Right lobe of liver (tissue), 4 donors: ENCODE data around the gene PTCSC3.

ENCODE experiments used
- POLR2A ChIP-seq: fragments of 450-650 bp; IDR thresholded peaks from one replicate; pipeline ENCODE4 v1.6.1; 2017; ENCODE audit warnings: antibody characterized with exemption, mild to moderate bottlenecking
- TF ChIP-seq, protein P1 (sequence below), 4 donors: fragments of 200-600 bp in 3 of 4; fragments of 450-650 bp in 1 of 4; IDR thresholded peaks; one replicate each; pipeline versions ENCODE4 v1.5.1 to v1.8.0; 2016 to 2022; ENCODE audit warnings: antibody characterized with exemption in 4 of 4, mild to moderate bottlenecking in 2 of 4
- donor health status: DM: no; HTN: no; CAD: no.
- donor health status: DM: no; HTN: no; CAD: no.
- donor health status: DM: no; HTN: yes; CAD: no.

DNA sequence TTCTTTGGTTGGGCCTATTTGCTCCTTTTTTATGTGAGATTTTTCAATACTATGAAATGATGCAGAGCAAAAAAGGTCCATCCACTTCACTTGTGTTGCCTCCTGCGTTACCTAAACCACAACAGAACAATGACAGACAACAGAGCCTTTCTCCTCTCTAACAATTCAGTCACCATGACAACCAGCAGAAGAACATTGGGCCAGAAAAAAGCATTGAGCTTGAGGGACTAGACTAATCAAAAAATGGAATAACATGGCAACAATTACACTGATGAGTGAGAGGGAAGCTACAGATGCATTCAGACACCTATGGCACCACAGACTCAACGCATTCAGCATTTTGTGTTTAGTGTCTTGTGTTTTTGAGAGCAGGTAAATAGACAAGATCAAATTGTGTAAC, 44.6 kb upstream of the PTCSC3 start:
- TF ChIP-seq, protein P1, sequence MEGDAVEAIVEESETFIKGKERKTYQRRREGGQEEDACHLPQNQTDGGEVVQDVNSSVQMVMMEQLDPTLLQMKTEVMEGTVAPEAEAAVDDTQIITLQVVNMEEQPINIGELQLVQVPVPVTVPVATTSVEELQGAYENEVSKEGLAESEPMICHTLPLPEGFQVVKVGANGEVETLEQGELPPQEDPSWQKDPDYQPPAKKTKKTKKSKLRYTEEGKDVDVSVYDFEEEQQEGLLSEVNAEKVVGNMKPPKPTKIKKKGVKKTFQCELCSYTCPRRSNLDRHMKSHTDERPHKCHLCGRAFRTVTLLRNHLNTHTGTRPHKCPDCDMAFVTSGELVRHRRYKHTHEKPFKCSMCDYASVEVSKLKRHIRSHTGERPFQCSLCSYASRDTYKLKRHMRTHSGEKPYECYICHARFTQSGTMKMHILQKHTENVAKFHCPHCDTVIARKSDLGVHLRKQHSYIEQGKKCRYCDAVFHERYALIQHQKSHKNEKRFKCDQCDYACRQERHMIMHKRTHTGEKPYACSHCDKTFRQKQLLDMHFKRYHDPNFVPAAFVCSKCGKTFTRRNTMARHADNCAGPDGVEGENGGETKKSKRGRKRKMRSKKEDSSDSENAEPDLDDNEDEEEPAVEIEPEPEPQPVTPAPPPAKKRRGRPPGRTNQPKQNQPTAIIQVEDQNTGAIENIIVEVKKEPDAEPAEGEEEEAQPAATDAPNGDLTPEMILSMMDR (IDR thresholded peaks at IDR 0.05) = no peak
- no peak for TF ChIP-seq POLR2A
